Fibroblast of pulmonary artery (primary cell): ENCODE measurements around the gene EEFSEC.

Source experiments
- DNase-seq: peaks from one replicate; pipeline ENCODE4 v3.0.0-alpha.2; 2010; ENCODE audit warnings: low read depth
- H3K4me3 ChIP-seq: replicated peaks from 2 replicates; pipeline ENCODE4 v1.5.1; 2011; ENCODE audit warnings: low read depth, mild to moderate bottlenecking, control low read depth, low read length, moderate library complexity
- CTCF ChIP-seq: IDR thresholded peaks from 2 replicates; pipeline ENCODE4 v1.5.1; 2011; ENCODE audit warnings: mild to moderate bottlenecking, control low read depth, low read length, inconsistent platforms; ENCODE audit errors: missing control alignments

The EEFSEC gene

GRCh38 chr3:128232376-128233178 lies 79.3 kb downstream of the EEFSEC start:
- no peak for DNase-seq
- TF ChIP-seq CTCF: no peak
- no peak overlapping the region for H3K4me3 ChIP-seq

GRCh38 chr3:128235207-128235926 lies 82.1 kb downstream of the EEFSEC start:
- H3K4me3 ChIP-seq: no peak overlapping the region
- TF ChIP-seq CTCF: no peak
- no peak for DNase-seq

GRCh38 chr3:128236657-128237056 lies 83.4 kb downstream of the EEFSEC start:
- TF ChIP-seq CTCF: no peak
- no peak for DNase-seq
- H3K4me3 ChIP-seq: no peak overlapping the region

- no peak for DNase-seq
- TF ChIP-seq CTCF: no peak
- no peak overlapping the region for H3K4me3 ChIP-seq
Measured at GRCh38 chr3:128237348-128238183, 84.3 kb downstream of the EEFSEC start.

GRCh38 chr3:128238184-128238489 lies 84.9 kb downstream of the EEFSEC start:
- no peak overlapping the region for H3K4me3 ChIP-seq
- TF ChIP-seq CTCF: no peak
- DNase-seq: no peak

GRCh38 chr3:128239304-128239703 lies 86.0 kb downstream of the EEFSEC start:
- DNase-seq: no peak
- no peak overlapping the region for H3K4me3 ChIP-seq
- no peak for TF ChIP-seq CTCF
